Measurements from ENCODE around the gene ATP2B1.
"Not testable (repeated sequence)": the region's sequence is repeated elsewhere in the genome, so short reads cannot be mapped to it uniquely, and the experiment has no call there.

The ATP2B1 gene

DNA sequence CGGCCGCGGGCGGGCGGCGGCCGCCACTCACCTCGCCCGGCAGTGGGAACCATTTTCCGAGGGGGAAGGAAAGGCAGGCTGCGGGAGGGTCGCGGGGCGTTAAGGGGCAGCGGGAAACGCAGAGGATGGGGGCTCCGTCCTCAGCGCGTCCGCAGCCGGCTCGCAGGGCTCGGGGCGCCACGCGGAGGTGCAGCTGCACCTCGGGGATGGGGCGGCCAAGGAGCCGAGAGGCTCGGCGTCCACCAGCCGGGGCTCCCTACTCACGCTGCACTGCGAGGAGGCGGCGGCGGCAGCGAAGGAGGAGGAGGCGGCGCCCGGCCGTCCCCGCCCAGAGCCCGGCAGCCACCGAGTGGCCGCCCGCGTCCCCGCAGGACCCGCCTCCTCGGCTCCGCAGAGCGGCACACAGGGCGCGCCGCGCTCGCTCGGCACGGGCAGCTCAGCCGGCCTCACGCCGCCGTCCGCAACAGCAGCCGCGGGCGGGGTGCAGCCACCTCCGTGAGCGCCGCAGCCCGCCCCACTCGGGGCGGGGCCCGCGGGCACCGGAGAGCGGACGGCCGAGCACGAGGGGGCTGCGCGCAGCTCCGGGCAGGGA, at the start of gene ATP2B1:
ATP2B1 (minus strand) TSS at position 274 of the 592 bp plus-strand sequence. CDS start 52,952 bp downstream, outside the sequence.
- DNase-seq, result peak; percentile 73

DNA sequence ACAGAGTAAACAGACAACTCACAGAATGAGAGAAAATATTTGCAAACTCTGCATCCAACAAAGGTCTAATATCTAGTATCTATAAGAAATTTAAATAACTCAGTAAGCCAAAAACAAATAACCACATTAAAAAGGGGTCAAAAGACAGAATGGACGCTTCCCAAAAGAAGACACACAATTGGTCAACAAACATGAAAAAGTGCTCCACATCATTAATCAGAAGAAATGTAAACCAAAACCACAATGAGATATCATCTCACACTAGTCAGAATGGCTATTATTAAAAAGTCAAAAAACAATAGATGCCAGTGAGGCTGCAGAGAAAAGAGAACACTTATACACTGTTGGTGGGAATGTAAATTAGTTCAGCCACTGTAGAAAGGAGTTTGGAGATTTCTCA, 49.3 kb upstream of the ATP2B1 start:
- DNase-seq, result not testable (repeated sequence)

GRCh38 chr12:89756585-89757398, 48.2 kb upstream of the ATP2B1 start:
- DNase-seq, result no peak

DNA sequence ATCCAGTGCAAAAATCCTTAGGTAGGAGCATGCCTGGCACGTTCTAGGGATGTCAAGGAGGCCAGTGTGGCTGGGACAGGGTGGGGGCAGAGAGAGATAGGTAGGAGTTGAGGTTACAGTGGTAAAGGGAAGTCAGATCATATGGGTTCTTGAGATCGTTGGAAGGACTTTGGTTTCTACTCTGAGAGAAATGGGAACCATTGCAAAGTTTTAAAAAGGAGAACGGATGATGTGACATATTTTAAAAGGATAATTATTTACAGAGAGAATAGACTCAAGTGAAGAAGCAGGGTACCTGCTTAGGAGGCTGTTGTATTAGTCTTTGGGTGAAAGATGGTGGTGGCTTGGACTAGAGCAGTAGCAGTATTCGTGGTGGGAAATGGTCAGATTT, 47.6 kb upstream of the ATP2B1 start:
- DNase-seq, result no peak

DNA sequence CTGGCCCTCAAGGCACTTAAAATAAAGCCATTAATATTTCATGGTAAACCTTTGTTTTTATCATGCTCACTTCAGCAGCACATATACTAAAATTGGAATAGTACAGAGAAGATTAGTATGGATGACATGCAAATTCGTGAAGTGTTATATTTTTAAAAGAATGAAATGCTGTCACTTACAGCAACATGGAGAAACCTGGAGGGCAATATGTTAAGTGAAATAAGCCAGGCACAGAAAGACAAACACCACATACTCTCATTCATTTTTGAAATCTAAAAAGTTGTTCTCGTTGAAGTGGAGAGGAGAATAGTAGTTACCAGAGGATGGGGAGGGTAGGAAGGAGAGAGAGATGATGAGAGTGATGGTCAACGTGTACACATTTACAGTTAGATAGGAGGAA, 45.4 kb upstream of the ATP2B1 start:
- DNase-seq, result no peak

DNA sequence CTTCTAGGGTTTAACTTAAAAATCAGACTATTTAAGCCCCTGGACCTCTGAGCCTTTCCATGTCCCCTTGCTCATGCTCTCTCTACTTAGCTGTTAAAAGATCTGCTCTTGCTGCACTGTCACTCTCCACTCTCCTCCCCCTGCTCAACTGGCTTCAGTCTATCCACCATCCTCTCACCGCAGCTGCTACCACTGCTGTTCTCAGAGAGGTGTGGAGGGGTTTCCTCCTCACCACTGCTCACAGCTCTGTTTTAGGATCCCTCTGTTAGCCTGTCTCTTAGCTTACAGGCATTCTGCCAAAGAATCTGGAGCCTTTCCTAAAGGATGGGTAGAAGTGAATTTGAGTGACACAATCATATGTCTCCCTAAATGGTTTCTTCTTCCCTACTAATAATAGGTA, 43.7 kb upstream of the ATP2B1 start:
- no peak for DNase-seq

DNA sequence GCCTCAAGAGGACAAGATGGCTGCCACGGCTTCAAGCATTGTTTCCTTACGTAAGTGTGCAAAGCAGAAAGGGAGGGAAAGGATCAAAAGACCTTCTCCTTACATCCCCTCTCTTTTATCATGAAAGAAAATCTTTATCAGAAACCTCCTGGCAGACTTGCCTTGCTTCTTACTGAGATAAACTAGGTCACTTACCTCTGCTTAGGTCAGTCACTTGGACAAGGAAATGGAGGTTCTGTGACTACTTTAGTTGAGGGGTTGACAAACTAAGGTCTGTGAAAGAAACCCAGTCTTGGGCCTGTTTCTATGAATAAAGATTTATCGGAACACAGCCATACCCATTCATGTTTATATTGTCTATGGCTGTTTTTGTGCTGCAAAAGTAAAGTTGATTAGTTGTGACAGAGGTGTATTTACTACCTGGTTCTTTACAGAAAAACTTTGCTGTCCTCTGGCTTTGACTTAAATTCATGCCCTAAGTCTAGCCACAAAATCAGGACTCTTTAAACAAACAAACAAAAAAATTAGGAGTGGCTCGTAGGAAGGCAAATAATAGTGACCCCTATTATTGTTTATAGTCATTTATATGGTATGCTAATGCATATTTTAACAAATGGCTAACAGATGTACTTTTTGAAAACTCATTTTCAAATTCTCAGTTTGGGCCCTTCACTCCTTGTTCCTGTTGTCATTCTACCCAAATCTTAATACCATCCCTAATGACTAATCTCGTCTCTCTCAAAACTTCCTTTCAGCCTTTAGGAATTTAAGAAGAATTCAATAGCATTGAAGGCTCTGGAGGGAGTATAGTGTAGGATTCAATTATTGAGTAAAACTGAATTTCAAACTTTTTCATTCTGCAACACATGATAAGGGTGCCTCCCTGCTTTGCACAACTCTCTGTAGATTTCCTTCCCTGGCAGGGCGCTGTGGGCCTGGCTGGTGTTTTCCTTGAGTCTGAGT, 42.0 kb upstream of the ATP2B1 start:
- DNase-seq, result no peak

DNA sequence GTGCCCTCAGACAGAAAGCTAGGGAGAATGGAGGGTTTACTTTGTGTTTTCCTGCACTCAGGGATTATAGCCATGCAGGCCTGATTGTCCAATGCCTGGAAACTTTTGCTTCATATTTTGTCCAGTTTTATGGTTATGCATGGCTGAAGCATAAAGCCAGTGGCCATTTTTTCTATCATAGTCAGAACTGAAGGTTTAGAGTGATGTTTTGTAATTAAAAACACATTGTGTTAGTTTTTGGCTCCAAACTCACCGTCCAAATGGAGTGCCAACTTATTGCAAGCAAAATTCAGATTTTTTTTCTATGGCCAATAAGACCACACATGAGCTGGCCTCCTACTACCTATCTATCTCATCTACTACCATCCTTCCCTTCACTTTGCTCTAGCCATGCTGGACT, 40.2 kb upstream of the ATP2B1 start:
- DNase-seq, result no peak

DNA sequence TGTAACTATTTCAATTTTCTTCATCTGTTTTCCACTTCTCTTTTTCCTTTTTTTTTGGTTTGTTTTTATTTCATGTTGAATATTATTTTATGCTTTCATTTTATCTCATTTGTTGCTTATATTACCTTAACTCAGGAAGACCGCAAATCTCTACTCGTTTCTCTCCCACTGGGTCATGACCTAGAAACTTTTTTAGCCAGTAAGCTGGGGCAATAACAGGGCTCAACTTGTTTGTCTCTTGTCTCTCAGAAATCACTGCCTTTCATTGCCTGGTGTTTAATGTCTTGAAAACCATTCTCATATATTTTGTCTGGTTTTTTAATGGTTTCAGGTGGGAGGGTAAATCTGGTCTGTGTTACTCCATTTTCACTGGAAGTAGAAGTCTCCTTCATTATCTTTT, 36.6 kb upstream of the ATP2B1 start:
- no peak for DNase-seq

DNA sequence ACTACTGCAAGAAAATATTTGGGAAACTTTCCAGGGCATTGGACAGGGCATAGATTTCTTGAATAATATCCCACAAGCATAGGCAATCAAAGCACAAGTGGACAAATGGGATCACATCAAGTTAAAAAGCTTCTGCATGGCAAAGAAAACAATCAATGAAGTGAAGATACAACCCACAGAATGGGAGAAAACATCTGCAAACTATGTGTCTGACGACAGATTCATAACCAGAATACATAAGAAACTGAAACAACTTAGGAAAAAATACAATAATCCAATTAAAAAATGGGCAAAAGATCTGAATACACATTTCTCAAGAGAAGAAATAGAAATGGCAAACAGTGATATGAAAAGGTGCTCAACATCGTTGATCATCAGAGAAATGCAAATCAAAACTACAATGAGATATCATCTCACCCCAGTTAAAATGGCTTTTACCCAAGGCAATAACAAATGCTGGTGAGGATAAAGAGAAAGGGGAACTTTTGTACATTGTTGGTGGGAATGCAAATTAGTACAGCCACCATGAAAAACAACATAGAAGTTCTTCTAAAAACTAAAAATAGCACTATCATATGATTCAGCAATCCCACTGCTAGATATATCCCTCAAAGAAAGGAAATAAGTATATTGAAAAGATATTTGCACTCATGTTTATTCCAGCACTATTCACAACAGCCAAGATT, 33.8 kb upstream of the ATP2B1 start:
- no peak for DNase-seq

GRCh38 chr12:89740943-89741342, 32.3 kb upstream of the ATP2B1 start:
- DNase-seq, result no peak

- DNase-seq, result no peak
These were observed 28.4 kb upstream of the ATP2B1 start for GRCh38 chr12:89736995-89737394.

DNA sequence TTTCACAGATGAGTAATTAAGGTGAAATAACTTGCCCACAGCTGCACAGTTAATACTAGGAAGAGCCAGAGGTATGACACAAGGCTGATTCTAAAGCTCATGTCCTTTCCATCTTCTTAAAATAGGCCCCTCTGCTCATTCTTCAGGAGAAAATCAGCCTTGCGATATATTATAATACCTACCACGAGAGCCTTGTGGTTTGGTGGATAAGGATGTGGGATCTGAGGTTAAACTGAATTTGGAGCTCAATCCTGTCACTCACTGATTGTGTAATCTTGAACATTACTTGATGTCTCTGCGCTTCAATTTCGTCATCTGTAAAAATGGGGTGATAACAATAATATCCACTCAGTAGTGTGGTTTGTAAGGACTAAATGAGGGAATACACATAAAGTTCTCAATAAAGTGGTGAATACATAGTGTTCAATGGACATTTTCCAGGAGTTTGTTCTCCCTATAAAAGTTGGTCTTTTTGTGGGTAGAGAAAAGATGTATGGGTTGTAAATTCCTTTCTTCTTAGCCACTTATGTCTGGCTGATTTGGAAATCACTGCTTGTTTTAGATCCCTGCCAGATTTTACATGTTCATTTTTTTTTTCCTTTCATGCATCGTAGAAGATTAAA, 25.1 kb upstream of the ATP2B1 start:
- DNase-seq, result no peak

DNA sequence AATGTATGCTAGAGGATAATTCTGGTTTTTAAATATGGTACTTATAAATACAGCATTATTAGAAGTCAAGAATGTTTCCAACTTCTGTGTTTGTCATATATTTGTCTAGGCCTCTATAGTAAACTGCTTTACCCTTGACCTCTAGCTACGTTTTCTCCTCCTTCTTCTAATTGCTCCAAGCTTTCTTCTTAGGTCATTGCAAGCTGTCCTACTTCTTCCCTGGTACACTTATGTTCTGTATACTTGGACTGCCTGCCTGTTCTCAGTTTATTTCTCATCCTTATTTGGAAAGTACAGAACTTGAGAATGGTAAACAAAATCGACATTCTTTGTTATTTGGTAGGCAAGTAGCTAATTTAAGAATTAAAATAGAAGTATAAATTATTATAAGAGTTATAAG, 23.9 kb upstream of the ATP2B1 start:
- DNase-seq, result no peak

DNA sequence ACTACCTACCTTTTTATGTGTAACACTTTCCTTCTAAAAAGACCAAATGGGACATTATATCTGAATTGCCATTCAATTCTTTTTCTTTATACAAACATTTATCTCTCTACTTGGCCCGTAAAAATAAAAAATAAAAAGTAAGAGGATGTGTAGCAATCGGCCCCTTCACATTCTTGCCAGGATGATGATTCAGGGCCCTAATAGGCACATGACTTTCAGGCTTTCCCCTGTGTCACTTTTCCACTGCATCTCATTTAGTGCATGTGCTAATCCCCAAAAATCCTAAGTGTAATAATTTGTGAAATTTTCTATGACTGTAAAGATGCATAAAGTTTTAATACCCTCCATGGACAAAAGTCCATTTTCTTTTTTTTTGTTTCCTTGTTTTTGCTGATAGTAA, 23.0 kb upstream of the ATP2B1 start:
- no peak for DNase-seq

GRCh38 chr12:89731089-89731488, 22.5 kb upstream of the ATP2B1 start:
- no peak for DNase-seq

GRCh38 chr12:89729946-89730459, 21.4 kb upstream of the ATP2B1 start:
- no peak for DNase-seq

DNA sequence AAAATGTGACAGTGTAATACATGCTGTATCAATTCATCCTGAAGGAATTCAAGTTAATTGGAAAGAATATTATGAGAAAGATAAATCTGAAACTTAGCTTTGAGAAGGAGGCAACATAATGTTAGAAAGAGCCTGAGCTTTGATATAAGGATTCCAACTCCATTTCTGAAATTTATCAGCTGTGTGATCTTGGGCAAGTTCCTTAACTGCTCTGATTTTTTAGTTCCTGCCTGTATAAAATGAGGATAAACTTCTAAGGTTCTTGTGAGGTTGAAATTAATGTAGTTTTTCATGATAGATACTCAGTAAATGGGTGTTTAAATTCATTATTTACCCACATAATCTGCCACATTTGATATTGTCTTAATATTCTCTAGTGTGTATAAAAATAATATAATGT, 14.6 kb upstream of the ATP2B1 start:
- DNase-seq, result no peak

DNA sequence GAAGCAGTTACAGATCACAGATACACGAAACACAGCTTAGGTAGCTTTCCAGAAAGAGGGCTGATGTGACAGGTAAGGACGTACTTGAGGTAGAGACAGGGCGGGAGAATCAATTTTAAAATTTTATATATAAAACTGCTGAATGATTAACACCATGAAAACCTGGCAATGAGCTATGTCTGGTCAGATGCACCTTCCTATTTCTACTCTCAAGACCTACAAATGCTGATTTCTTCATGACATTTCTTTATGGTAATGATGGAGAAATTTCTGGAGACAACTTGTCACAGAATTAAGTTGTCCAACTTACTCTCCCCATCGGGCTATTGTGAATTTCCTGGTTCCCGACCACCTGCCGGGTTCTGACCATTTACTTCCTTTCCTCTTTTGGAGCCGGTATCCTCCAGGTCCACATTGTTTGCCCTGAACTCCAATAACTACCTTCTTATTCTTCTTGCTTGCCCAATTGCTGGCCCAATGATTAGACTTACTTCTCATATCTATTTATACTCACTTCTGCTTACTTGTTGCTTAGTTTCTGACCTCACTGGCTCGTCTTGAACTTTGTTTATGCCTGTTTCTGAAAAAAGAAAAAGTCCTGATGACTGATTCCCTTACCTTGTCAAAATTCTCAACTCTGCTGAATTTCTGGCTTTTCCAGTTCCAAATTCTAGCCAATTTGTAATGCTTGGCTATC, 12.8 kb upstream of the ATP2B1 start:
- no peak for DNase-seq

GRCh38 chr12:89717759-89718523, 9.3 kb upstream of the ATP2B1 start:
- DNase-seq, result no peak

DNA sequence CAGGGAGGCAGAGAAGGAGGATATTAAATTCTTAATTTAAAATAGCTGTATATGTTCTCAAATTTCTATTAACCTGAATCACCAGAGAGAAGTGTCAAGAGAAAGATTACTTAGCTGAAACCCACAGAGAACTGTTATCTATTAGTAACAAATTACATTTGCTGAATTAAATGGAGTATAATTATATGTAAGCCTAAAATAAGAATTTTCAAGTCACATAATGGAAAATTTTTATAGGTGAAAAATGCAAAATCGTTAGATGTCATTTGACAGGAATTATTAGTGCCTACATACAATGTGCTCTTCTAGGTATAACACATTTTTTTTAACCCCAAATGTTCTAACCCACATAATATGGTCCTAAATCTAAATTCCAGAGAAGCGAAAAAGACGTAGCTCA, 4.1 kb upstream of the ATP2B1 start:
- DNase-seq, result no peak
